SK-N-SH (cell line): ENCODE measurements around the gene RNF32. TPM values are rescaled to one million over a fixed set of nuclear protein-coding genes. Genes with fewer than 3 reads are reported as not detected.
"Not testable (repeated sequence)": the region's sequence is repeated elsewhere in the genome, so short reads cannot be mapped to it uniquely, and the experiment has no call there.

Experiments
- CTCF ChIA-PET: fragments of 300-600, 350-600 bp; formaldehyde crosslinking; extraction: SDS; loops from one replicate; lab custom pipeline; 2021; lab: Yijun Ruan, JAX
- POLR2A ChIA-PET: fragments of 350-600 bp; sonication (Branson Sonifier 250); formaldehyde crosslinking; extraction: SDS; loops from one replicate; lab custom pipeline; 2020; ENCODE audit warnings: antibody characterized with exemption, inconsistent platforms; lab: Yijun Ruan, JAX
- DNase-seq: peaks from one replicate; pipeline ENCODE4 v3.0.0; 2012
- H2AFZ ChIP-seq: fragments of 200-600 bp; sonication (generic); 2 replicates; pipeline ENCODE4 v1.8.1; 2016; ENCODE audit warnings: antibody characterized with exemption, mild to moderate bottlenecking, low read depth
- H3F3A ChIP-seq: fragments of 200-600 bp; sonication (generic); replicated peaks from 2 replicates; pipeline ENCODE3; 2016; ENCODE audit warnings: antibody characterized with exemption, mild to moderate bottlenecking; ENCODE audit not compliant: insufficient read depth
- H3K27ac ChIP-seq, 2 experiments: fragments of 200-500 bp in 1 of 2; fragments of 200-600 bp in 1 of 2; sonication (Bioruptor generic) in 1 of 2; sonication (generic), shearing (Covaris generic) in 1 of 2; 2 replicates each; pipeline versions ENCODE4 v1.5.1 to v1.6.1; 2014 to 2016; ENCODE audit warnings: low read depth in 2 of 2, inconsistent platforms in 1 of 2, low read length in 1 of 2, mild to moderate bottlenecking in 1 of 2, mixed read lengths in 1 of 2
- H3K27me3 ChIP-seq: fragments of 200-600 bp; sonication (generic), shearing (Covaris generic); 2 replicates; pipeline ENCODE4 v1.6.1; 2016; ENCODE audit warnings: mixed run types; ENCODE audit not compliant: insufficient read depth
- H3K36me3 ChIP-seq, 2 experiments: fragments of 200-500 bp in 1 of 2; fragments of 200-600 bp in 1 of 2; sonication (Bioruptor generic) in 1 of 2; sonication (generic) in 1 of 2; replicated peaks in 1 of 2; 2 replicates each; pipeline versions ENCODE3 to v1.5.1; 2014 to 2016; ENCODE audit warnings: low read length in 1 of 2, mild to moderate bottlenecking in 1 of 2; ENCODE audit not compliant: insufficient read depth in 2 of 2, control insufficient read depth in 1 of 2
- H3K4me1 ChIP-seq, 2 experiments: fragments of 200-500 bp in 1 of 2; fragments of 200-600 bp in 1 of 2; sonication (Bioruptor generic) in 1 of 2; sonication (generic), shearing (Covaris generic) in 1 of 2; 2 replicates each; pipeline versions ENCODE4 v1.5.1 to v1.6.1; 2014 to 2016; ENCODE audit warnings: low read depth in 1 of 2, low read length in 1 of 2, mixed run types in 1 of 2; ENCODE audit not compliant: insufficient read depth in 2 of 2, control insufficient read depth in 1 of 2
- H3K4me2 ChIP-seq: fragments of 200-600 bp; sonication (generic), shearing (Covaris generic); 2 replicates; pipeline ENCODE4 v1.6.1; 2017; ENCODE audit warnings: mixed run types
- H3K4me3 ChIP-seq, 2 experiments: fragments of 200-500 bp in 1 of 2; fragments of 200-600 bp in 1 of 2; sonication (Bioruptor generic) in 1 of 2; sonication (generic), shearing (Covaris generic) in 1 of 2; 2 replicates each; pipeline versions ENCODE4 v1.5.1 to v1.8.1; 2014 to 2016; ENCODE audit warnings: low read depth in 2 of 2, inconsistent platforms in 1 of 2, low read length in 1 of 2, mild to moderate bottlenecking in 1 of 2, mixed read lengths in 1 of 2, moderate library complexity in 1 of 2
- H3K79me2 ChIP-seq: fragments of 200-600 bp; sonication (generic); 2 replicates; pipeline ENCODE4 v1.8.1; 2017; ENCODE audit warnings: mild to moderate bottlenecking; ENCODE audit not compliant: insufficient read depth
- H3K9ac ChIP-seq: fragments of 200-600 bp; sonication (generic); 2 replicates; pipeline ENCODE4 v1.6.1; 2017; ENCODE audit warnings: mixed run types
- H3K9me2 ChIP-seq: fragments of 200-600 bp; sonication (generic); 2 replicates; pipeline ENCODE4 v1.6.1; 2017; ENCODE audit warnings: mixed run types
- H3K9me3 ChIP-seq: fragments of 200-600 bp; sonication (generic); 2 replicates; pipeline ENCODE4 v1.6.1; 2017; ENCODE audit warnings: mixed run types, mild to moderate bottlenecking, moderate library complexity
- H4K20me1 ChIP-seq: fragments of 200-600 bp; sonication (generic); 2 replicates; pipeline ENCODE4 v1.6.1; 2017; ENCODE audit warnings: mild to moderate bottlenecking, mixed run types; ENCODE audit not compliant: insufficient read depth
- CHD2 ChIP-seq: fragments of 150-350 bp; IDR thresholded peaks from 2 replicates; pipeline ENCODE4 v1.6.1; 2018; ENCODE audit warnings: low read length; ENCODE audit not compliant: partially characterized antibody
- FOSL2 ChIP-seq: IDR thresholded peaks from 2 replicates; pipeline ENCODE4 v1.4.0; 2012; ENCODE audit warnings: low read depth, mild to moderate bottlenecking, moderate library complexity, borderline replicate concordance
- GATA2 ChIP-seq: sonication (generic); formaldehyde crosslinking; IDR thresholded peaks from 2 replicates; pipeline ENCODE4 v1.5.0; 2020; ENCODE audit warnings: mild to moderate bottlenecking, missing genetic modification reagents
- JUND ChIP-seq: IDR thresholded peaks from 2 replicates; pipeline ENCODE4 v1.4.0; 2012
- MXI1 ChIP-seq: IDR thresholded peaks from 2 replicates; pipeline ENCODE4 v1.6.1; 2012; ENCODE audit warnings: mild to moderate bottlenecking, low read depth, low read length, improper control_type of control experiment
- POLR2AphosphoS5 ChIP-seq: IDR thresholded peaks from 2 replicates; pipeline ENCODE4 v1.6.1; 2012; ENCODE audit warnings: low read depth, low read length
- SIN3A ChIP-seq: IDR thresholded peaks from 2 replicates; pipeline ENCODE4 v1.6.1; 2012; ENCODE audit warnings: low read depth, mild to moderate bottlenecking, low read length, moderate library complexity, borderline replicate concordance
- TEAD4 ChIP-seq: IDR thresholded peaks from 2 replicates; pipeline ENCODE4 v1.4.0; 2012; ENCODE audit warnings: mild to moderate bottlenecking, borderline replicate concordance; ENCODE audit not compliant: insufficient read depth
- WGBS: methylation state at CpG from one replicate; pipeline ENCODE4 v1.1.6; 2017; ENCODE audit warnings: low lambda C conversion rate; 5-methylcytosine and 5-hydroxymethylcytosine counted together
- polyA plus RNA-seq, 3 experiments: library from polyadenylated mRNA; depleted of rRNA; stranded (reverse); fragments of >200 nt; gene quantifications; 2 replicates each; pipeline ENCODE4 v1.2.3, GENCODE V29; 2012
- TF ChIP-seq, protein P1 (sequence below): IDR thresholded peaks from 2 replicates; pipeline ENCODE4 v1.4.0; 2012; ENCODE audit warnings: low read depth, borderline replicate concordance

Gene RNF32
- polyA plus RNA-seq, 1 of the 3 experiments (the other 2 are of a cell fraction), result 2.3 TPM

DNA sequence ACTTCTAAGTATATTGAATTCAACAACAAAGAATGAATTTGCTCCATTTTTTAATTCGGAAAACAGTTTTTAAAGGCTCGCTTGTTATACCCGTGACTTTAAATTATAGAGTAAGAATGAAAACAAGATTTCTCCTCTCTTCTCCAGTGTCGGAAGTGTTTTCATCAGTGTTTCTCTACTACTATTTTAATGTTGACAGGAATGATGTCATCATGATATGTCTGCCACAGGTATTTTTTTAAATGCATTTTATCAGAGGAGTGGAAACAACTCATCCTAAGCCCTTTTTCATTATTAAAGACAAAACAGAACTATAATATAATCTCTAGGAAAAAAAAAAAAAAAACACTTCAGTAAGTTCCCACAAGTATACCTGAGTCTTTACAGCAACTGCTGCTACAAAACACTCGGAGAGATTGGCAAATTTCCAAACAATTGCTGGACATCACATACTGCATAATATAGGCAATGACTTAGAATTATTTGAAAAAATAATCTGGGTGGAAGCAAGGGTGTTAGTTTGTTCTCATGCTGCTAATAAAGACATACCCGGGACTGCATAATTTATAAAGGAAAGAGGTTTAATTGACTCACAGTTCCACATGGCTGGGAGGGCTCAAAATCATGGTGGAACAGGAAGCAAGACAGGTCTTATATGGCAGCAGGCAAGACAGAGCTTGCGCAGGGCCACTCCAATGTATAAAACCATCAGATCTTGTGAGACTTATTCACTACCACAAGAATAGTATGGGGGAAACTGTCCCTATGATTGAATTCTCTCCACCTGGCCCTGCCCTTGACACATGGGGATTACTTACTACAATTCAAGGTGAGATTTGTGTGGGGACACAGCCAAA, 4.8 kb upstream of the RNF32 start:
- DNase-seq, result no peak
- ChIA-PET POLR2A (no interaction called here), CTCF (interaction anchor here (1.3 kb wide), 1 partner anchor 27 kb away, joined by 3 read pairs; no protein-coding TSS in a partner anchor)
- no peaks in the 10 kb centered on the region for H3K9me3 ChIP-seq
- no peak overlapping the region for H3K27ac ChIP-seq
- H3K4me2 ChIP-seq, result no peak overlapping the region
- no peak overlapping the region for H3K9ac ChIP-seq
- no peaks in the 10 kb centered on the region for H4K20me1 ChIP-seq
- H3K79me2 ChIP-seq, result no peaks in the 10 kb centered on the region
- TF ChIP-seq MXI1 (no peak), CHD2 (no peak), POLR2AphosphoS5 (no peak), FOSL2 (no peak), TEAD4 (no peak)
- TF ChIP-seq, protein P1, sequence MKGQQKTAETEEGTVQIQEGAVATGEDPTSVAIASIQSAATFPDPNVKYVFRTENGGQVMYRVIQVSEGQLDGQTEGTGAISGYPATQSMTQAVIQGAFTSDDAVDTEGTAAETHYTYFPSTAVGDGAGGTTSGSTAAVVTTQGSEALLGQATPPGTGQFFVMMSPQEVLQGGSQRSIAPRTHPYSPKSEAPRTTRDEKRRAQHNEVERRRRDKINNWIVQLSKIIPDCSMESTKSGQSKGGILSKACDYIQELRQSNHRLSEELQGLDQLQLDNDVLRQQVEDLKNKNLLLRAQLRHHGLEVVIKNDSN, result no peak
- WGBS, result 86% methylated on average over 7 of the region's 7 CpGs
- no peaks in the 10 kb centered on the region for H3K9me2 ChIP-seq
- H3K27me3 ChIP-seq, result no peaks in the 10 kb centered on the region
- no peaks in the 10 kb centered on the region for H3K36me3 ChIP-seq
- H2AFZ ChIP-seq, result no peak overlapping the region
- H3F3A ChIP-seq, result no peaks in the 10 kb centered on the region
- no peak overlapping the region for H3K4me3 ChIP-seq
- H3K4me1 ChIP-seq, result peaks cover 4 to 14% of the 10 kb centered on the region in 2 experiments; a peak in 3 of 4 replicates

DNA sequence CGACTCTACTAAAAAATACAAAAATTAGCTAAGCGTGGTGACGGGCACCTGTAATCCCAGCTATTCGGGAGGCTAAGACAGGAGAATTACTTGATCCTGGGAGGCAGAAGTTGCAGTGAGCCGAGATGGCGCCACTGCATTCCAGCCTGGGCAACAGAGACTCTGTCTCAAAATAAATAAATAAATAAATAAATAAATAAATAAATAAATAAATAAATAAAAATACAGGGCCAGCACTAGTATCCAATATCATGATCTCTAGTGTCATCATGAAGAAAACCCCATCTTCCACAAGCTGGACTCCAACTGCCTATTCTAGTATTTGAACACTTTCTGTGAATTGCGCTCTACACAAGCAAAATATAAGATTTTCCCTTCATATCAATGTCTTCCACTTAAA, 3.5 kb upstream of the RNF32 start:
- H3K4me3 ChIP-seq, H3K27me3 ChIP-seq, H3F3A ChIP-seq, H3K36me3 ChIP-seq, H3K9me3 ChIP-seq, POLR2A ChIA-PET, H3K9ac ChIP-seq, DNase-seq, H3K9me2 ChIP-seq, H3K27ac ChIP-seq, H4K20me1 ChIP-seq, H3K4me2 ChIP-seq, H3K79me2 ChIP-seq, H2AFZ ChIP-seq: not testable (repeated sequence)
- peaks cover 9 to 19% of the 10 kb centered on the region in 2 experiments; a peak in 3 of 4 replicates for H3K4me1 ChIP-seq
- WGBS, result 98% methylated on average over 7 of the region's 7 CpGs
- CTCF ChIA-PET, result interaction anchor here (0.7 to 1.3 kb wide), 2 partner anchors 28 to 574 kb away, joined by 3 read pairs; no protein-coding TSS in a partner anchor

DNA sequence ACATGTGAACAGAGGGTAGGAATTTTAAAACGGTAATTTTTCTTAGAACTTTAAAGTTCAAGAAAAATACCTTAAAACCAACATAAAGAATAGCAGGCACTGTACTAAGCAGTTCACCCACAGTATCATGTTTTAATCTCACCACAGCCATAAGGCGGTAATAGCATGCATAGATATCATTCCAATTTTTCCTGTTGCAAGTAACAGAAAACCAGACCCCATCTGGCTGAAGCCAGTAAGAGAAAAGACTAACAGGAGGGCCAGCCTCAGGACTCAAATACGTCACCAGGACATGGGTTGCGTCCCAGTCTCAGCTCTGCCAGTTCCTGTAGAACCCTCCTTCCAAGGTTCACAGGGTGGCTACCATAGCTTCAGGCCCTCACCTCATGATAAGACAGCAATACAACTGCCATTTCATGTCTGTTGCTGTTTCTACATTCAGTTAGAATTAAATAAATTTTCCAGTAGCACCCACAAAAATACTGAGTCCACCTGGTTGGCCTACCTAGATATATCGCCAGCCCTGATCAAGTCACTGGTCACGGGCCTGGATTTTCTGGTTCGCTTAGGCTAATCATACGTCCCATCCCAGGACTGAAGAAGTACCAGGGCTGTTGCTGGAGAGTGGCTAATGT, 2.0 kb upstream of the RNF32 start:
- Histone ChIP-seq H3K27me3 (no peaks in the 10 kb centered on the region), H3K79me2 (no peaks in the 10 kb centered on the region), H3K27ac (no peak overlapping the region), H3F3A (no peaks in the 10 kb centered on the region), H3K9me2 (no peaks in the 10 kb centered on the region), H3K4me2 (peak overlapping the region; percentile 3; the same call in 1 of the 2 replicates), H4K20me1 (no peaks in the 10 kb centered on the region), H3K4me1 (peaks cover 9 to 19% of the 10 kb centered on the region in 2 experiments; a peak in 3 of 4 replicates), H3K9ac (no peak overlapping the region), H3K4me3 (no peak overlapping the region), H2AFZ (no peak overlapping the region), H3K36me3 (no peaks in the 10 kb centered on the region), H3K9me3 (no peaks in the 10 kb centered on the region)
- no peak for TF ChIP-seq GATA2 (CRISPR knock-in tag)
- no peak for TF ChIP-seq POLR2AphosphoS5
- no peak for TF ChIP-seq JUND
- TF ChIP-seq SIN3A, result no peak
- DNase-seq, result no peak
- ChIA-PET POLR2A (no interaction called here), CTCF (interaction anchor here (0.9 kb wide), 1 partner anchor 23 kb away, joined by 3 read pairs; no protein-coding TSS in a partner anchor)
- WGBS, result 95% methylated on average over 8 of the region's 8 CpGs
